ENCODE measurements around the gene INSL4.

Gene INSL4

GRCh38 chr9:5231212-5231611, at the start of gene INSL4:
Gene INSL4, plus strand, starts transcription at chr9:5231419. Its CDS starts 105 bp downstream, at chr9:5231524.
- in situ Hi-C loops (cut with MboI; ENCODE audit: low sequenced_read_pairs): no loop called here

DNA sequence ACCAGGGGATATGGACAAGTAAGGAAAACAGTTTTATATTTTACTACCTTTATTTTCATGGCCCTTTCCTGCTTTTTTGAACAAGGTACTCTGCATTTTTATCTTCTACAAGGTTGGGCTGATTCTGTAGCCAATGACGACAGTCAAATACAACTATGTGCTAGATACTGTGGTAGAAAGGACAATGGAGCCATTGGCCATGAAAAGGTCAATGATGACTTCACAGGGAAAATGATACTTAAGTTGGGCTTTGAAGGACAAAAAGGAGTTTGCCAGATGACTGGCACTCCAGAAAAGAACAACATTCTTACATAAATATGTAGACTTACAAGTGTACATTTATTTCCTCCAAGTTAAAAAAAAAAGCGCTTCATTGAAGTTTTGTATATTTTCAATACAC, 46.4 kb upstream of the INSL4 start:
- in situ Hi-C loops (cut with MboI; ENCODE audit: low sequenced_read_pairs): loop anchor here (25.0 kb wide), 2 partner anchors 253 to 403 kb away; partner anchors contain the start of gene PLGRKT

- in situ Hi-C loops (cut with MboI; ENCODE audit: low sequenced_read_pairs): loop anchor here (25.0 kb wide), 2 partner anchors 252 to 402 kb away; partner anchors contain the start of gene PLGRKT
Observed at GRCh38 chr9:5185220-5185840, 45.9 kb upstream of the INSL4 start, which contains the start of gene INSL6. Gene INSL6, minus strand, starts transcription at chr9:5185639. Its CDS starts 37 bp downstream, at chr9:5185602.

- in situ Hi-C loops (cut with MboI; ENCODE audit: low sequenced_read_pairs): loop anchor here (25.0 kb wide), 2 partner anchors 251 to 401 kb away; partner anchors contain the start of gene PLGRKT
Observed at GRCh38 chr9:5186416-5187169, 44.6 kb upstream of the INSL4 start.

DNA sequence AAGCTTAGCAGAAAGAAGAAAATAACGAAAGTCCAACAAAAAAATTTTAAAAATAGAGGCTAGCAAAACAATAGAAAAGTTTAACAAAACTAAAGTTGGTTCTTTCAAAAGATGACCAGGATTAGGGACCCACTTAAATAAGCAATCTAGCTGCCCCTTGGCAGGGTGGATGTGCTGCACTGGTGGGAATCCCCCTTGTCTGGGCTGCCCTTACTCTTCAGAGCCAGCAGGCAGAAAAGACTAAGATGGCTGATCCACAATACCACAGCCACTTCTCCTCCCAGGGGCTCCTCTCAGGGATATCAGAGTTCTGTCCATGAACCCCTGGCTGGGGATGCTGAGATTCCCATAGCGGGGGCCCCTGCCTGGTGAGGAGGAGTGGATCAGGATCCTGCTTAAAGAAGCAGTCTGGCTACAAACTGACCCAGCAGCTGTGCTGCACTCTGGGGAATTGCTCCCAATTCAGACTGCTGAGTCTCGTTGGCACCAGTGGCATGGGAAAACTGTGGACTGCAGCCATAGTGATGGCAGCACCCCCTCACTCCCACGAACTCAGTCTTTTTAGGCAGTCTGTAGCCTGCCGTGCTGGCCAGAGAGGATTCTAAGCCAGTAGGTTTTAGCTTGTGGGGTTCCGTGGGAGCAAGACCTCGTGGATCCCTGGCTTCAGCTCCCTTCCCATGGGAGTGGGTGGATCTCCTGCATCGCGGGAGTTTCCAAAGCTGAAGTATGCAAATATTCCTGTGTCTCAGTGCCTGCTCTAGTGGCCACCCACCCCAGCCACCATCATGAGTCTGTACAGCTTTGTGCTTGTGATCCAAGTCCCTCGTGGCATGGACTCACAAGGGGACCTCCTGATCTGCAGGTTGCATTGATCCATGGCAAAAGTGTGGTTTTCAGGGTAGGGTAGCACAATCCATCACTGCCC, 42.9 kb upstream of the INSL4 start:
- in situ Hi-C loops (cut with MboI; ENCODE audit: low sequenced_read_pairs): loop anchor here (25.0 kb wide), 2 partner anchors 249 to 399 kb away; partner anchors contain the start of gene PLGRKT

DNA sequence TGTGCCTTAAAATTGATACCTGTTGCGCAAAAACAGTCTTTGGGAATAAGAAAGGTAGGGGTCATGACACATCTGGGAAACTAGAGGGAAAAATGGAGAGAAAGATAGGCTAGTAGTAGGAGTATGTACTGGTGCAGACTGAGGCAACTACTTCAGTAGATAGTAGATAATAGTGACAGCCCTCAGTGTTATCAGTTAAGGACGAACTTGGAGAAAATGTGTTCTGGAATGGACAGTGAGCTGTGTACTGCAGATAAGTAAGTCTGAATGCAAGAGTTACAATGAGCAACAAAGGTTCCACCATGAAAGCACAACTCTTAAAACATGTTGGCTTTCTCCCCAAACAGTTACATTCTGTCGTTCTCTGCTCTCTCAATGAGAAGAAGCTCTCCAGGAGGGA, 39.2 kb upstream of the INSL4 start:
- in situ Hi-C loops (cut with MboI; ENCODE audit: low sequenced_read_pairs): loop anchor here (25.0 kb wide), 2 partner anchors 245 to 395 kb away; partner anchors contain the start of gene PLGRKT

DNA sequence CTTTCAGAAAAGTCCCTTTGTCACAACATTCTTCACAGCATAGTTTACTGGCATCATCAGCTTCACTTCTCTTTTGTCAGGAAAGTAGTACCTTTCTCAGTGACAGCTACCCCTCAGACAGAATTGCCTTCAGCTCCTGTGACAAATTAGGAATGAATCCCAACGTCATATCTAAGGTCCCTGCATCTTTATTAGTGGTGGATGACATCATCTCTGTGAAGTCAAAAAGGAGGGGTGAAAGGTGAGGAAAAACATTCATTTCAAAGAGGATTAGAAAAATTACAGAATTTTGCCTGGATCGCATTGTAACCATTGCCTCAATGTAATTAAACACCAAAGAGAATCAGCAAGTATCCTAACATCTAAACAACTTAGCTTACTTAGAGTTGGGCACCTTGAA, 37.9 kb upstream of the INSL4 start:
- in situ Hi-C loops (cut with MboI; ENCODE audit: low sequenced_read_pairs): loop anchor here (25.0 kb wide), 2 partner anchors 244 to 394 kb away; partner anchors contain the start of gene PLGRKT

GRCh38 chr9:5195463-5195862, 35.8 kb upstream of the INSL4 start:
- in situ Hi-C loops (cut with MboI; ENCODE audit: low sequenced_read_pairs): loop anchor here (25.0 kb wide), 2 partner anchors 242 to 392 kb away; partner anchors contain the start of gene PLGRKT

- in situ Hi-C loops (cut with MboI; ENCODE audit: low sequenced_read_pairs): no loop called here
Observed at GRCh38 chr9:5205071-5205470, 26.1 kb upstream of the INSL4 start.

- in situ Hi-C loops (cut with MboI; ENCODE audit: low sequenced_read_pairs): no loop called here
Observed at GRCh38 chr9:5230554-5230953, 665 bp upstream of the INSL4 start.

GRCh38 chr9:5263351-5264218, 32.4 kb downstream of the INSL4 start:
- in situ Hi-C loops (cut with MboI; ENCODE audit: low sequenced_read_pairs): no loop called here

- in situ Hi-C loops (cut with MboI; ENCODE audit: low sequenced_read_pairs): no loop called here
Observed at GRCh38 chr9:5264219-5264595, 33.0 kb downstream of the INSL4 start.

- in situ Hi-C loops (cut with MboI; ENCODE audit: low sequenced_read_pairs): no loop called here
Observed at GRCh38 chr9:5265939-5266338, 34.7 kb downstream of the INSL4 start.

DNA sequence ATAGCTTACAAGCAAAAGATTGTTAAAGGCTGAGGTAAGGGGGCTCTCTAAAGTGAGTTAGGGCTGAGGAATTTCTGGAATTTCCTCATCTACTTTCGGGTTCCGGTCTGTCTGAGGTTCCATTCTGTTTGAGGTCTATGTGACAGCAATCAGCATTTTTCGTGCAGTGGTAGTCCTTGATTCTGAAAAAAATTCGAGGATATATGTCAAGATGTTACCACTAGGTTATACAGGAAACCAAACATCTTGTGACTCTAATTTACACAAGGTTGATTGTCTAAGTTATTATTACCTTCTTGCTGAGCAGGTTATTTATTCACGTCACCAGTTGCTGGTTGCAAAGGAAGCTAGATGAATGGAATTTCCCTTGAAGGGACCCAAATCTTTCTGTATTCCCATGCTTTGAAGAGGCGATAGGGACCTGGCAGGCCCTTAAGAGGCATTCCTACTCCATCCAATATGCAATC, 38.1 kb downstream of the INSL4 start:
- in situ Hi-C loops (cut with MboI; ENCODE audit: low sequenced_read_pairs): no loop called here

DNA sequence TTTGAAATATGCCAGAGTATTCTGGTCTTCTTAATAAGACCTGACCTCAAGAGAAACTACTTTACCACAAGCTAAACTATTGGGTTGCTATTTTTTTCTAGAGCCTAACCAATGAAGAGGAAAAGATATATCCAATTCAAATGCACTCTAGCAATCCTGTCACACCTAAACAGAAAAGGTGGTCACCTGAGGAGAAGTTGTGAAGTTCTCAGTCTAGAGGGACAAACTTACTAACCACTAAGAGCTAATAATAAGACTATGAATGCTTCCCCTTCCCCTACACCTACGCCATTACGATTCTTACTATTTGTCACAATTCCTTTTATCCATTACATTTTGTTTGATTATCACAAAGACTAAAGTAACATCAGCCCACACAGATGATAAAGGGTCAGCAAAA, 43.6 kb downstream of the INSL4 start:
- in situ Hi-C loops (cut with MboI; ENCODE audit: low sequenced_read_pairs): no loop called here

DNA sequence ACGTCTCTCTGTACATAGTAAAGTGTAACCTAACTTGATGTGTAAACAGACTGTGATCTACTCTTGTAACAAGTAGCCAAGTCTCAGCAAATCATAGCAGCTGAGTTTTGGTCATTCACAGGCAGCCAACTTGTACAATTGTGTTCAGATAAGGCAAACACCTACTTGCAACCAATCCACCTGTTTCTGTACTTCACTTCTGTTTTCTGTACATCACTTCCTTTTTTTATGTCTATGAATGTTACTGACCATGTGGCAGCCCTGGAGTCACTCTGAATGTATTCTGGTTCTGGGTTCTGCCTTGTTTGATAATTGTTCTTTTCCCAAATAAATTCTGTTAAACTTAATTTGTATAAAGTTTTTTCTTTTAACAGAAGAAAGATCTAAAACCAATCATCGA, 47.3 kb downstream of the INSL4 start:
- in situ Hi-C loops (cut with MboI; ENCODE audit: low sequenced_read_pairs): no loop called here
